Neural crest cell (in vitro differentiated cells): Measurements from ENCODE around the gene HAUS2. TPM values are rescaled to one million over a fixed set of nuclear protein-coding genes. Genes with fewer than 3 reads are reported as not detected.

Source experiments
- DNase-seq: peaks from one replicate; pipeline ENCODE4 v3.0.0; 2021; ENCODE audit warnings: low read depth, mixed read lengths, low spot score
- H3K27ac Mint-ChIP-seq: one replicate; pipeline ENCODE4 v1.8.0; 2021; ENCODE audit warnings: mild to moderate bottlenecking, mixed read lengths; ENCODE audit not compliant: unreplicated experiment
- H3K27me3 Mint-ChIP-seq: 2 replicates; pipeline ENCODE4 v1.8.0; 2021; ENCODE audit warnings: low read depth, mild to moderate bottlenecking, mixed read lengths
- H3K36me3 Mint-ChIP-seq: 2 replicates; pipeline ENCODE4 v1.8.0; 2021; ENCODE audit warnings: low read depth, mild to moderate bottlenecking, mixed read lengths
- H3K4me1 Mint-ChIP-seq: 2 replicates; pipeline ENCODE4 v1.8.0; 2021; ENCODE audit warnings: mixed read lengths
- H3K4me3 Mint-ChIP-seq: one replicate; pipeline ENCODE4 v1.8.0; 2021; ENCODE audit warnings: mild to moderate bottlenecking, mixed read lengths
- H3K9me3 Mint-ChIP-seq: 2 replicates; pipeline ENCODE4 v1.8.0; 2021; ENCODE audit warnings: mixed read lengths
- CTCF ChIP-seq: fragments of 200-600 bp; sonication (generic); conservative IDR thresholded peaks from 2 replicates; pipeline ENCODE4 v1.5.0; 2021; ENCODE audit warnings: antibody characterized with exemption, mild to moderate bottlenecking
- total RNA-seq: library from RNA; stranded (reverse); gene quantifications from 2 replicates; pipeline ENCODE4 v1.2.1, GENCODE V29; 2021

The HAUS2 gene
- total RNA-seq, 1 donor from 2014 or later, result 34.7 TPM

GRCh38 chr15:42604894-42605744 is 56.5 kb downstream of the HAUS2 start:
- H3K27ac Mint-ChIP-seq, result no peak overlapping the region
- no peak overlapping the region for H3K4me3 Mint-ChIP-seq
- no peak for DNase-seq
- no peaks in the 10 kb centered on the region for H3K27me3 Mint-ChIP-seq
- peaks cover 20% of the 10 kb centered on the region for H3K4me1 Mint-ChIP-seq
- TF ChIP-seq CTCF, result no peak
- no peaks in the 10 kb centered on the region for H3K9me3 Mint-ChIP-seq
- H3K36me3 Mint-ChIP-seq, result peaks cover 16% of the 10 kb centered on the region

- Mint-ChIP-seq H3K27me3 (no peaks in the 10 kb centered on the region), H3K4me3 (no peak overlapping the region), H3K27ac (no peak overlapping the region), H3K9me3 (no peaks in the 10 kb centered on the region), H3K4me1 (peaks cover 20% of the 10 kb centered on the region), H3K36me3 (peaks cover 15% of the 10 kb centered on the region)
- no peak for DNase-seq
- TF ChIP-seq CTCF, result no peak
Observed at GRCh38 chr15:42605796-42606195, 57.2 kb downstream of the HAUS2 start.

- Mint-ChIP-seq H3K27ac (no peak overlapping the region), H3K9me3 (no peaks in the 10 kb centered on the region), H3K27me3 (no peaks in the 10 kb centered on the region), H3K4me3 (no peak overlapping the region), H3K4me1 (peaks cover 20% of the 10 kb centered on the region), H3K36me3 (peaks cover 6% of the 10 kb centered on the region)
- DNase-seq, result no peak
- TF ChIP-seq CTCF, result no peak
Observed at GRCh38 chr15:42608110-42608531, 59.5 kb downstream of the HAUS2 start.

- no peak for TF ChIP-seq CTCF
- no peaks in the 10 kb centered on the region for H3K9me3 Mint-ChIP-seq
- no peak for DNase-seq
- H3K4me3 Mint-ChIP-seq, result no peak overlapping the region
- no peaks in the 10 kb centered on the region for H3K27me3 Mint-ChIP-seq
- H3K27ac Mint-ChIP-seq, result no peak overlapping the region
- peaks cover 2% of the 10 kb centered on the region for H3K36me3 Mint-ChIP-seq
- peaks cover 20% of the 10 kb centered on the region for H3K4me1 Mint-ChIP-seq
Observed at GRCh38 chr15:42608752-42609488, 60.3 kb downstream of the HAUS2 start.

- H3K9me3 Mint-ChIP-seq, result no peaks in the 10 kb centered on the region
- H3K4me3 Mint-ChIP-seq, result no peak overlapping the region
- no peaks in the 10 kb centered on the region for H3K27me3 Mint-ChIP-seq
Observed at GRCh38 chr15:42611532-42611931, 62.9 kb downstream of the HAUS2 start.

More at GRCh38 chr15:42611532-42611931, 62.9 kb downstream of the HAUS2 start:
- TF ChIP-seq CTCF, result no peak
- Mint-ChIP-seq H3K27ac (no peak overlapping the region), H3K4me1 (peaks cover 12% of the 10 kb centered on the region), H3K36me3 (no peaks in the 10 kb centered on the region)
- no peak for DNase-seq
